ENCODE measurements around the gene TMEM178B.

DNA sequence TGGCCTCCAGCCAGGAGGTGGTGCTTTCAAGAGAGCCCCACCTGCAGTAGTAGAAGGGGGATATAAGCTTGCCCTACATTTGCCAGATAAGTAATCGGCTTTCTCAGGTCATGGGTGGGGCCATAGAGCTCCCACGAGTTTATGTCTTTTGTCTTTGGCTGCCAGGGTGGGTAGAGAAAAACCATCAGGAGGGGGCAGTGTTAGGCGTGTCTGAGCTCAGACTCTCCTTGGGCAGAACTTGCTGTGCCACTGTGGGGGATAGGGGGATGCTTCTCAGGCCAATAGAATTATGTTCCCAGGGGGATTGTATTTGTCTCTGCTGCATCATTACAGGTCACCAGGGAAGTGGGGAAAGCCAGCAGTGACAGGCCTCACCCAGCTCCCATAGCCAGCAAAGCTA lies 46.8 kb upstream of the TMEM178B start:
- TF ChIP-seq TAF1 (IDR thresholded peaks at IDR 0.05; ENCODE audit: borderline replicate concordance, insufficient read depth, low read length) (no peak), REST (IDR thresholded peaks at IDR 0.05; ENCODE audit: insufficient read depth in 1 of 2, low read depth in 2 of 2, low read length in 2 of 2) (no peak), POLR2AphosphoS5 (IDR thresholded peaks at IDR 0.05; ENCODE audit: low read depth, low read length) (no peak), FOXP2 (optimal IDR thresholded peaks at IDR 0.05; ENCODE audit: borderline replicate concordance, extremely low read depth, extremely low read length, insufficient read depth) (no peak), SIN3A (IDR thresholded peaks at IDR 0.05; ENCODE audit: borderline replicate concordance, insufficient read depth, low read length) (no peak)

All from PFSK-1 (cell line).